Hepatocyte (in vitro differentiated cells): ENCODE data around the gene SRC.

Experiments
- EZH2 ChIP-seq: fragments of 200-600 bp; sonication (generic); IDR thresholded peaks from 2 replicates; pipeline ENCODE4 v1.6.1; 2016; ENCODE audit warnings: antibody characterized with exemption, mild to moderate bottlenecking, borderline replicate concordance
- EZH2phosphoT487 ChIP-seq: fragments of 200-600 bp; sonication (generic); IDR thresholded peaks from one replicate; pipeline ENCODE4 v1.6.1; 2018; ENCODE audit warnings: antibody characterized with exemption, mild to moderate bottlenecking, low read depth, moderate library complexity; ENCODE audit not compliant: unreplicated experiment, severe bottlenecking
- TF ChIP-seq, protein P1 (sequence below): fragments of 200-600 bp; sonication (generic); IDR thresholded peaks from 2 replicates; pipeline ENCODE4 v1.5.1; 2016; ENCODE audit warnings: antibody characterized with exemption, mild to moderate bottlenecking; ENCODE audit not compliant: poor library complexity

DNA sequence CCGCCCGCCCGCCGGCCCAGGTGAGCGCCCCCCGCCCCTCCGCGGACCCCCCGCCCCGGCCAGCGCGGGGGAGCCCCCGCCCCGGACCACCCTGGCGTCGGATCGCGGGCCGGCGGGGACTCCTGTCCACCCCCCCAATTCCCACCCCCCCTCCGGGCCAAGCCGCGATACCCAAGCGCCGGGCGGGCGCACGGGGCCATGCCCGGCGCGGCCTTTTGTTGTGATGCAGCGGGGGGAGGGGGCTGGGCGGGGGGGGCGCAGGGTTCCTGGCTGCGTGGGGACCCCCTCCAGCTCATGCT is 245 bp downstream of the SRC start:
- TF ChIP-seq, protein P1, sequence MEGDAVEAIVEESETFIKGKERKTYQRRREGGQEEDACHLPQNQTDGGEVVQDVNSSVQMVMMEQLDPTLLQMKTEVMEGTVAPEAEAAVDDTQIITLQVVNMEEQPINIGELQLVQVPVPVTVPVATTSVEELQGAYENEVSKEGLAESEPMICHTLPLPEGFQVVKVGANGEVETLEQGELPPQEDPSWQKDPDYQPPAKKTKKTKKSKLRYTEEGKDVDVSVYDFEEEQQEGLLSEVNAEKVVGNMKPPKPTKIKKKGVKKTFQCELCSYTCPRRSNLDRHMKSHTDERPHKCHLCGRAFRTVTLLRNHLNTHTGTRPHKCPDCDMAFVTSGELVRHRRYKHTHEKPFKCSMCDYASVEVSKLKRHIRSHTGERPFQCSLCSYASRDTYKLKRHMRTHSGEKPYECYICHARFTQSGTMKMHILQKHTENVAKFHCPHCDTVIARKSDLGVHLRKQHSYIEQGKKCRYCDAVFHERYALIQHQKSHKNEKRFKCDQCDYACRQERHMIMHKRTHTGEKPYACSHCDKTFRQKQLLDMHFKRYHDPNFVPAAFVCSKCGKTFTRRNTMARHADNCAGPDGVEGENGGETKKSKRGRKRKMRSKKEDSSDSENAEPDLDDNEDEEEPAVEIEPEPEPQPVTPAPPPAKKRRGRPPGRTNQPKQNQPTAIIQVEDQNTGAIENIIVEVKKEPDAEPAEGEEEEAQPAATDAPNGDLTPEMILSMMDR, result no peak
- TF ChIP-seq EZH2 (no peak), EZH2phosphoT487 (no peak)
